HG02623 (cell line): Measurements from ENCODE around the gene DNAJB12.
"Not testable (repeated sequence)": the region's sequence is repeated elsewhere in the genome, so short reads cannot be mapped to it uniquely, and the experiment has no call there.

ENCODE experiments used
- ATAC-seq: cut with Tn5 transposase; IDR thresholded peaks from one replicate; pipeline ENCODE4 v1.9.1; 2021; ENCODE audit warnings: moderate library complexity; ENCODE audit not compliant: unreplicated experiment

The DNAJB12 gene

GRCh38 chr10:72296829-72297280 lies 57.9 kb downstream of the DNAJB12 start:
- ATAC-seq = not testable (repeated sequence)

- ATAC-seq = no peak
These were observed 59.3 kb downstream of the DNAJB12 start for GRCh38 chr10:72295330-72295910.

GRCh38 chr10:72292223-72292691 lies 62.5 kb downstream of the DNAJB12 start:
- no peak for ATAC-seq

GRCh38 chr10:72291019-72291532 lies 63.6 kb downstream of the DNAJB12 start:
- ATAC-seq = no peak

GRCh38 chr10:72285972-72286521 lies 68.7 kb downstream of the DNAJB12 start:
- no peak for ATAC-seq

- ATAC-seq = no peak
These were observed 71.6 kb downstream of the DNAJB12 start for GRCh38 chr10:72283131-72283530.
